BLaER1 treated with 17β-estradiol and CSF1 and Interleukin-3, amounts not matched to agents 10 nM and 100 nM (cell line): ENCODE data around the gene MICB.

Experiments used
- H3K27ac ChIP-seq, 11 experiments: shearing (Covaris generic); formaldehyde crosslinking; 2 replicates each; pipeline ENCODE4 v1.8.1; 2022
- H3K27me3 ChIP-seq, 11 experiments: shearing (Covaris generic); formaldehyde crosslinking; 2 replicates each; pipeline ENCODE4 v1.8.1; 2022
- H3K36me3 ChIP-seq, 11 experiments: shearing (Covaris generic); formaldehyde crosslinking; 2 replicates each; pipeline ENCODE4 v1.8.1; 2022
- H3K4me1 ChIP-seq, 10 experiments: shearing (Covaris generic); formaldehyde crosslinking; 2 replicates each; pipeline ENCODE4 v1.8.1; 2022
- H3K4me2 ChIP-seq, 11 experiments: shearing (Covaris generic); formaldehyde crosslinking; 2 replicates each; pipeline ENCODE4 v1.8.1; 2022
- H3K4me3 ChIP-seq, 10 experiments: shearing (Covaris generic); formaldehyde crosslinking; 2 replicates each; pipeline ENCODE4 v1.8.1; 2022
- H3K9ac ChIP-seq, 11 experiments: shearing (Covaris generic); formaldehyde crosslinking; 2 replicates each; pipeline ENCODE4 v1.8.1; 2022
- H3K9me3 ChIP-seq, 11 experiments: shearing (Covaris generic); formaldehyde crosslinking; replicated peaks in 1 of 11; 2 replicates each; pipeline ENCODE4 v1.8.1; 2022
- H4K20me1 ChIP-seq, 11 experiments: shearing (Covaris generic); formaldehyde crosslinking; 2 replicates each; pipeline ENCODE4 v1.8.1; 2022
- Cebpa-rat ChIP-seq, 11 experiments: shearing (Covaris generic); IDR thresholded peaks; 2 replicates each; pipeline ENCODE4 v1.8.1; 2022

Gene MICB

DNA sequence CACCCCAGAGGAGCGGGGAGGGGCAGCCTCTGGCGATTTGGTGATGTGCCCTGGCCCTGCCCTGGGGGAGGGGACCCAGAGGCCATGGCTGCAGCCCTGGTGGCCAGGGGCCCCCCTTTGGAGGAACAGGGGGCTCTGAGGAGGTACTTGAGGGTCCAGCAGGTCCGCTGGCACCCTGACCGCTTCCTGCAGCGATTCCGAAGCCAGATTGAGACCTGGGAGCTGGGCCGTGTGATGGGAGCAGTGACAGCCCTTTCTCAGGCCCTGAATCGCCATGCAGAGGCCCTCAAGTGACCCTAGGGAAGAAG lies 60.3 kb downstream of the MICB start:
- H3K4me2 ChIP-seq: peak overlapping the region; percentile 96 to 100 (median 100)
- peak overlapping the region; percentile 65 to 96 (median 92) for H3K9ac ChIP-seq
- peaks cover 9 to 30% (median 16%) of the 10 kb centered on the region in 11 experiments; a peak in 17 of 22 replicates for H3K36me3 ChIP-seq

DNA sequence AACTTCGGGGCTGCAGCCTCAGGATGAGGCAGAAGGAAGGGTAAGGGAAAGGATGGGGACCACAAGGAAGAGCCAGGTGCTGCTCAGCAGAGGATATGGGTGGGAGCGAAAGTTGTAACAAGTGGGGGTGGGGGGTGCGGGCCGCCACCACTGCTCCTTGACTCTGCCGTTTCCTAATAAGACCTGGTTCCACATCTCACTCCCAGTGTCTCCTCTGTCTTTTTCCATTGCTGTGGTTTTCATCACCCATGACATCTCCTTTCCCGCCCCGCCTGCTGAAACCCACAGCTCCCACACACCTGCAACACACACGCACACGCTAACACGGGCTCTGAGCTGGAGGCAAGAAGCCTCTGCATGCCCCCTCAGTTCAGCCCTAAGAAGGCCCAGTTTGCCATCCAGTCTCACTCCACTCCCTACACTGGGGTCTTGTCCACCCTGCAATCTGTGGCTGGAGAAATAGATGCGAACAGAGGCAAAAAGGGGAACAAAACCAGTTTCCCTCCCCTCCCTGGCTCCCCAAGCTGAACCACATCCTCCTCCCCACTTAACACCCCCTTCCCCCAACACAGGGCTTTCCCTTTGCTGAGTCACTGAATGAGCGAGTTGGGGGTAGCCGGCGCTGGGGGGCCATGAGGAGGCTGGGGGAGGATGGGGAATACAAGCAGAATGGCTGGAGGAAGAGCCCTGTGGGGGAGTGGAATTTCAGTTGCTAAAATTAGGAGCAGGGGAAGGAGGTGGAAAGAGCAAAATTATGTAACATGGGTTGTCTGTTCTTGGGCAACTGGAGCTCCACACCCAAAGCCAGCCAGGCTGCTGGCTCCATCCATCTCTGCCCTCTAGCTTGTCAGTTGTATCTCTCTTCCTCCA lies 60.9 kb downstream of the MICB start:
- peak overlapping the region; percentile 73 to 96 (median 92) for H3K9ac ChIP-seq
- H3K9me3 ChIP-seq: no peaks in the 10 kb centered on the region
- TF ChIP-seq Cebpa-rat (IDR thresholded peaks at IDR 0.05): peak; percentile 64 to 95 (median 91); a peak in 20 of 22 replicates
- H3K27me3 ChIP-seq: no peaks in the 10 kb centered on the region
- peak overlapping the region; percentile 96 to 100 (median 100) for H3K4me2 ChIP-seq
- H4K20me1 ChIP-seq: no peaks in the 10 kb centered on the region; a peak in 2 of 22 replicates
- peak overlapping the region; percentile 82 to 100 (median 99) for H3K27ac ChIP-seq
- H3K4me3 ChIP-seq: peak overlapping the region; percentile 30 to 69 (median 58)
- H3K36me3 ChIP-seq: peaks cover 3 to 24% (median 10%) of the 10 kb centered on the region in 11 experiments; a peak in 15 of 22 replicates
- peaks cover 90 to 100% (median 96%) of the 10 kb centered on the region in 10 experiments for H3K4me1 ChIP-seq

More for the DNA sequence above, 60.3 kb downstream of the MICB start:
- Histone ChIP-seq H3K4me3 (peak overlapping the region; percentile 30 to 69 (median 58)), H4K20me1 (no peaks in the 10 kb centered on the region; a peak in 2 of 22 replicates), H3K9me3 (no peaks in the 10 kb centered on the region), H3K4me1 (peaks cover 84 to 100% (median 96%) of the 10 kb centered on the region in 10 experiments), H3K27ac (peak overlapping the region; percentile 82 to 100 (median 99)), H3K27me3 (no peaks in the 10 kb centered on the region)
- TF ChIP-seq Cebpa-rat (IDR thresholded peaks at IDR 0.05): no peak

DNA sequence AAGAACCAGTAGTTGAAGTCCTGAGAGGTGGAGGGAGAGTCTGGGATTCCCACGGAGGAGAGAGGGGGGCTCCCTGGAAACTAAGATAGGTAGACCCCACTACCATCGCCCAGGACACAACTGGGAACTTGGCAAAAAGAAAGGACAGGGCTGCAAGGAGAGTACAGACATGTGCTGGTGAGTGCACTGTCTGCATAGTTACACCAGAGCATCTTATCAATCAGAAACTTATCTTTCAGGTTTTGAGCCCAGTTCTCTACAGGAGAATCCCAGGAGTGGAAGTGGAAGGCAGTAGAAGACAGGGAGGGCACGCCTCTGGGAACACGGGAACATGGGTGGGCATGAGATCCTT lies 61.6 kb downstream of the MICB start:
- no peak for TF ChIP-seq Cebpa-rat (IDR thresholded peaks at IDR 0.05)
- H3K4me3 ChIP-seq: peak overlapping the region; percentile 30 to 69 (median 57); a peak in 19 of 20 replicates
- no peaks in the 10 kb centered on the region for H3K9me3 ChIP-seq
- peak overlapping the region; percentile 73 to 96 (median 92) for H3K9ac ChIP-seq
- H4K20me1 ChIP-seq: no peaks in the 10 kb centered on the region; a peak in 2 of 22 replicates
- H3K36me3 ChIP-seq: peaks cover 0 to 19% (median 6%) of the 10 kb centered on the region in 11 experiments; a peak in 11 of 22 replicates
- peak overlapping the region; percentile 82 to 100 (median 99) for H3K27ac ChIP-seq
- no peaks in the 10 kb centered on the region for H3K27me3 ChIP-seq
- peak overlapping the region; percentile 96 to 100 (median 100) for H3K4me2 ChIP-seq
- peaks cover 96 to 100% (median 97%) of the 10 kb centered on the region in 10 experiments for H3K4me1 ChIP-seq

DNA sequence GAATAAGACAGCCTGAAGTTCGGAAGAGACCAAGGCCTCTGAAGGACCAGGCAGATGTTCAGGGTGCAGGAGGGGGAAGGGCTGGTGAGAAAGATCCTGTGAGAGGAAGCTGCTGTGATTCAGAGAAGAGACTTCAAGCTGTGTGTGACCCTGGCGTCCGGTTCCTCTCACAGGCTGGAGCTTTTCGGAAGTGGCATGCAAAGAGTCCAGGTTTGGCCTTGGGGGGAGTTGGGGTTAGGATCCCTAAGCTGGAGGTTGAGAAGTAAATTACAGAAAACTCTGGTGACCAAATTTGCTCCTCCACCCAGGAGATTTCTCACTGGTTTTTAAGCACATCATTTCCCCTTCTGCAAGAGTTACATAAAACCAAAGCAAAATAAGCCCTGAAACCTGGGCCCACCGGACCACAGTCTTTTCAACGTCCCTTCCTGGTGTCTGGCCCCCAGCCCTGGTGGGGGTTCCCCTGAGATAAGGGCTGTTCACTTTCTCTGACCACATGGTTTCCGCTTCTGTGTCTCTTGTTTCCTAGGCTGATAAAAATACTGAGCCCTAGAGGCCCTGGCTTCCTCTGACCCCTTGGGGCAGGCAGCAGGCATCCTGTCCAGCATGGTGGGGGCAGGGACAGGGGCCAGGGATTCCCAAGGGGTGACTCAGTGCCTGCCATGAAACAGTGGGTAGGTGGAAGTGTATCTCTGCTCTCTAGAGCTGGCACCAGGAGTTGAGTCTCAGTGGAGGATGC lies 62.2 kb downstream of the MICB start:
- Histone ChIP-seq H3K9ac (peak overlapping the region; percentile 73 to 96 (median 92)), H3K27me3 (no peaks in the 10 kb centered on the region), H3K36me3 (peaks cover 0 to 13% (median 5%) of the 10 kb centered on the region in 11 experiments; a peak in 7 of 22 replicates), H3K27ac (peak overlapping the region; percentile 82 to 100 (median 99)), H3K9me3 (no peaks in the 10 kb centered on the region), H3K4me1 (peaks cover 97 to 100% (median 97%) of the 10 kb centered on the region in 10 experiments), H3K4me2 (peak overlapping the region; percentile 96 to 100 (median 100)), H3K4me3 (peak overlapping the region; percentile 30 to 69 (median 57); a peak in 18 of 20 replicates), H4K20me1 (no peaks in the 10 kb centered on the region; a peak in 2 of 22 replicates)
- TF ChIP-seq Cebpa-rat (IDR thresholded peaks at IDR 0.05): peak in 7 of 11 experiments; percentile 21 to 89 (median 58); a peak in 7 of 22 replicates

DNA sequence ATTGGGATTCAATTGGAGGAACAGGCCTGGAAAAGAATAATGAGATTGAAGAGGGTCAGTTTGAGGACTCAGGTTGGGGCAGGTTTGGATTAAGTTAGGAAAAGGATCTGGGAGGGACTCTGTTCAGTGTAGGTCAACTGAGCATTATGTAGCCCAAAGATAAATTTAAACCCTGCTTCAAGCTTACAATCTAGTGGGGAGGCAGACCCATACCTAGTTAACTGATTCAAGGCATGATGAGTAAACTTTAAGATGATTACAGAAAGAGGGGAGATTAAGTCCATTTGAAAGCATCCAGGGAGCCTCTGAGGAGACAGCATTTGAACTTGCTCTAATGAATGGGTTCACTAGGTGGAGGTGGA lies 62.7 kb downstream of the MICB start:
- peak overlapping the region; percentile 82 to 100 (median 99); a peak in 21 of 22 replicates for H3K27ac ChIP-seq

More for the DNA sequence above, 62.7 kb downstream of the MICB start:
- H3K9ac ChIP-seq: peak overlapping the region; percentile 73 to 96 (median 92); a peak in 21 of 22 replicates
- TF ChIP-seq Cebpa-rat (IDR thresholded peaks at IDR 0.05): no peak
- peak overlapping the region; percentile 3 to 69 (median 57); a peak in 18 of 20 replicates for H3K4me3 ChIP-seq
- no peaks in the 10 kb centered on the region for H3K27me3 ChIP-seq
- H3K4me2 ChIP-seq: peak overlapping the region; percentile 96 to 100 (median 100)
- no peaks in the 10 kb centered on the region for H3K9me3 ChIP-seq
- peaks cover 95 to 100% (median 97%) of the 10 kb centered on the region in 10 experiments for H3K4me1 ChIP-seq
- H3K36me3 ChIP-seq: peaks cover 0 to 12% (median 5%) of the 10 kb centered on the region in 11 experiments; a peak in 7 of 22 replicates
- no peaks in the 10 kb centered on the region; a peak in 2 of 22 replicates for H4K20me1 ChIP-seq
